ENCODE data around the gene ZNF862.

ZNF862 gene

DNA sequence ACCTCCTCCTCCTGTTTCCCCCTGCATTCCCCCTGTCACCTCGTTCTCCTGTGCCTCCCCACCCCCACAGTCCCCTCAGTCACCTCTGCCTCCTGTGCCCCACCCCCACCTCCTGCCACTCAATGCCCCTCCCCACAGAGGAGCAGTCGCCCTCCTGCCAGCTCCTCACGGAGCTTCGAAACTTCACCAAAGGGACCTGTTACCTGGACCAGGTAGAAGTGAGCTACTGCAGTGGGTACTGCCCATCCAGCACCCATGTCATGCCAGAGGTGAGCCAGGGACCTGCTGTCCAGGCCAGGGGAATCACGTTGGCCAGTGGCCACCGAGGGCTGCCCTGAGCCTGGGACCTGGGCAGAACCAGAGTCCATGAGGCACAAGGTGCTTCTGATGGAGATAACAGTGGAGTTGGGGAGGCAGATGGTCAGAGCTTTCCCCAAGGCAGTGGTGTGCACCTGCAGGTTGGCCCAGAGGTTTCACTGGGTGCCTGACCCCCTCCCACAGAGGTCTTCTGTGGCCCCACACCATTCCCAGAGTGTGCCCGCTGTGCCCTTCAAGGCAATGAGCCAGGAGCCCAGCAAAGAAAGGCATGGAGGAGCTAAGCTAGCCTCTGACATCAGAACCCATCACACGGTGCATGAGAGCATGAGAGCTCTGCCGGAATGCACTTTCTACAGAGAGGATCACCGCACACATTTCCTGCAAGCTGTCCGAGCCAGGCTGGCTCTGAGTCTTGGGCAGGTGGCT, 7.0 kb upstream of the ZNF862 start:
- H3K4me3 ChIP-seq (ENCODE audit: insufficient read depth, low read depth, low read length): no peak overlapping the region
- no peaks in the 10 kb centered on the region for H3K9me3 ChIP-seq (ENCODE audit: control insufficient read depth, low read length)
- no peaks in the 10 kb centered on the region for H3K36me3 ChIP-seq (ENCODE audit: control insufficient read depth, insufficient read depth, low read length)
- 50 to 59% methylated on average over 11 of the region's 11 CpGs for WGBS, 2 experiments
- peaks cover 6% of the 10 kb centered on the region for H3K4me1 ChIP-seq (ENCODE audit: control insufficient read depth, insufficient read depth, low read length)
- no peak overlapping the region for H3K27ac ChIP-seq (ENCODE audit: insufficient read depth, low read depth, low read length, poor library complexity, severe bottlenecking)
- H3K27me3 ChIP-seq (ENCODE audit: control insufficient read depth, insufficient read depth, low read length, poor library complexity, severe bottlenecking): peaks cover 11% of the 10 kb centered on the region

DNA sequence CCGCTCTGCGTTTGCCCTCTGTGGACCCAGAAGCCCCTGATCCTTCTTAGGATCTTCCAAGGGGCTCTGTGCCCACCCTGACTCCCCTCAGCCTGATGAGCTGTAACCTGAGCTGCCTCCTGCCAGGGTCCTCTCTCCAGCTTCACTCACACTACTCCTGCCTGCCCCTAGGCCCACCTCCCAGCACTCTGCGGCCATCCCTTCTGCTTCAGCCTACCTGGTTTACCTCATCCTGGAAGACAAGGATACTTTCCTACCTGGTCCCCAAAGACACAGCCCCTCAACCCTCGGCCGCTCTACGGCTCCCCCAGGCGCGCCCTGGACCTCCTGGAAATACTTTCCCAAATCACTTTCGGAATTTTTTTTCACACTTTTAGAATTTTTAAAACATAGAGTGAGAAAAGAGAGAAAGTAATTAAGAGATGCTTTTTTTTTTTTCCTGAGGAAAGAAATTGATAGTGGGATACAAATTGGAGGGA, 6.4 kb upstream of the ZNF862 start:
- 70 to 74% methylated on average over 8 of the region's 9 CpGs for WGBS, 2 experiments

DNA sequence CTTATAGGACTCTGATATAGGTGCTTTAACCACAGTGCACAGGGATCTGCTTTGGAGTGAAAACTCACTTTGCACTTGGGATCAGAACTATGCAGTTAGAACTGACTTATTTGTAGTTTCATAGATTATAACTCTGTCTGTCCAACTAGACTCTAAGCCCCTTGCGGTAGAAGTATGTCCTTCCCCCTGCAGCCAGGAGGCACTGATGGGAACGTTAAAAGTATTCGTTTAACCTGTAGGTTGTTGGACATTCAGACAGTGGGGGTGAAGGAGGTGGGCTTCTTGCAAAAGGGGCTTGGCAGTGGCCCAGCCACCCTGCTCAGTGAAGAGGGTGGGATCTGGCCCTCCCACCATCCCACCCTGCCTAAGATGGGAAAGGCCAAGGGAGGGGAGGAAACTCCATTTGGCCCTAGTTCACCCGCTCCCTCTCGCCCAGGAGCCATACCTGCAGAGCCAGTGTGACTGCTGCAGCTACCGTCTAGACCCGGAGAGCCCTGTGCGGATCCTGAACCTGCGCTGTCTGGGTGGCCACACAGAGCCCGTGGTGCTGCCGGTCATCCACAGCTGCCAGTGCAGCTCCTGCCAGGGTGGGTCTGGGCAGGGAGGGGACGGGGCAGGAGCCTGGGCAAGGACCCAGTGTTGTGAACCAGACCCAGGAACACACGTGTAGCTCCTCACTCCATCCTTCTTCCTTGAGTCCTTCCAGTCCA, 5.7 kb upstream of the ZNF862 start:
- Histone ChIP-seq H3K9me3 (ENCODE audit: control insufficient read depth, low read length) (no peaks in the 10 kb centered on the region), H3K27ac (ENCODE audit: insufficient read depth, low read depth, low read length, poor library complexity, severe bottlenecking) (no peak overlapping the region), H3K4me1 (ENCODE audit: control insufficient read depth, insufficient read depth, low read length) (peaks cover 6% of the 10 kb centered on the region), H3K4me3 (ENCODE audit: insufficient read depth, low read depth, low read length) (no peak overlapping the region), H3K36me3 (ENCODE audit: control insufficient read depth, insufficient read depth, low read length) (no peaks in the 10 kb centered on the region), H3K27me3 (ENCODE audit: control insufficient read depth, insufficient read depth, low read length, poor library complexity, severe bottlenecking) (peaks cover 19% of the 10 kb centered on the region)
- 87% methylated on average over 13 of the region's 13 CpGs for WGBS, 2 experiments

More for the DNA sequence above, 6.4 kb upstream of the ZNF862 start:
- H3K4me1 ChIP-seq (ENCODE audit: control insufficient read depth, insufficient read depth, low read length): peaks cover 6% of the 10 kb centered on the region
- no peaks in the 10 kb centered on the region for H3K36me3 ChIP-seq (ENCODE audit: control insufficient read depth, insufficient read depth, low read length)
- H3K27me3 ChIP-seq (ENCODE audit: control insufficient read depth, insufficient read depth, low read length, poor library complexity, severe bottlenecking): peaks cover 15% of the 10 kb centered on the region
- H3K9me3 ChIP-seq (ENCODE audit: control insufficient read depth, low read length): no peaks in the 10 kb centered on the region
- no peak overlapping the region for H3K27ac ChIP-seq (ENCODE audit: insufficient read depth, low read depth, low read length, poor library complexity, severe bottlenecking)
- no peak overlapping the region for H3K4me3 ChIP-seq (ENCODE audit: insufficient read depth, low read depth, low read length)

GRCh38 chr7:149833495-149834130, 4.6 kb upstream of the ZNF862 start:
- Histone ChIP-seq H3K27me3 (ENCODE audit: control insufficient read depth, insufficient read depth, low read length, poor library complexity, severe bottlenecking) (peaks cover 20% of the 10 kb centered on the region), H3K4me1 (ENCODE audit: control insufficient read depth, insufficient read depth, low read length) (peaks cover 6% of the 10 kb centered on the region), H3K9me3 (ENCODE audit: control insufficient read depth, low read length) (no peaks in the 10 kb centered on the region), H3K4me3 (ENCODE audit: insufficient read depth, low read depth, low read length) (no peak overlapping the region), H3K36me3 (ENCODE audit: control insufficient read depth, insufficient read depth, low read length) (no peaks in the 10 kb centered on the region), H3K27ac (ENCODE audit: insufficient read depth, low read depth, low read length, poor library complexity, severe bottlenecking) (no peak overlapping the region)
- WGBS, 2 experiments: 89 to 90% methylated on average over 12 of the region's 12 CpGs

- no peaks in the 10 kb centered on the region for H3K36me3 ChIP-seq (ENCODE audit: control insufficient read depth, insufficient read depth, low read length)
- H3K4me1 ChIP-seq (ENCODE audit: control insufficient read depth, insufficient read depth, low read length): peaks cover 6% of the 10 kb centered on the region
- H3K27me3 ChIP-seq (ENCODE audit: control insufficient read depth, insufficient read depth, low read length, poor library complexity, severe bottlenecking): peaks cover 29% of the 10 kb centered on the region
- 90% methylated on average over 8 of the region's 8 CpGs for WGBS, 2 experiments
- H3K4me3 ChIP-seq (ENCODE audit: insufficient read depth, low read depth, low read length): no peak overlapping the region
- H3K9me3 ChIP-seq (ENCODE audit: control insufficient read depth, low read length): no peaks in the 10 kb centered on the region
- H3K27ac ChIP-seq (ENCODE audit: insufficient read depth, low read depth, low read length, poor library complexity, severe bottlenecking): no peak overlapping the region
Measured at GRCh38 chr7:149834601-149835000, 3.6 kb upstream of the ZNF862 start.

GRCh38 chr7:149836434-149836833, 1.7 kb upstream of the ZNF862 start:
- Histone ChIP-seq H3K4me3 (ENCODE audit: insufficient read depth, low read depth, low read length) (no peak overlapping the region), H3K36me3 (ENCODE audit: control insufficient read depth, insufficient read depth, low read length) (no peaks in the 10 kb centered on the region)
- WGBS, 2 experiments: 64 to 93% methylated on average over 1 of the region's 1 CpG

GRCh38 chr7:149837564-149838223, 481 bp upstream of the ZNF862 start:
- no peak overlapping the region for H3K4me3 ChIP-seq (ENCODE audit: insufficient read depth, low read depth, low read length)
- H3K27me3 ChIP-seq (ENCODE audit: control insufficient read depth, insufficient read depth, low read length, poor library complexity, severe bottlenecking): peaks cover 34% of the 10 kb centered on the region
- no peaks in the 10 kb centered on the region for H3K36me3 ChIP-seq (ENCODE audit: control insufficient read depth, insufficient read depth, low read length)
- 29 to 33% methylated on average over 17 of the region's 17 CpGs for WGBS, 2 experiments
- no peaks in the 10 kb centered on the region for H3K4me1 ChIP-seq (ENCODE audit: control insufficient read depth, insufficient read depth, low read length)
- no peak overlapping the region for H3K27ac ChIP-seq (ENCODE audit: insufficient read depth, low read depth, low read length, poor library complexity, severe bottlenecking)
- H3K9me3 ChIP-seq (ENCODE audit: control insufficient read depth, low read length): no peaks in the 10 kb centered on the region

More at GRCh38 chr7:149836434-149836833, 1.7 kb upstream of the ZNF862 start:
- peaks cover 31% of the 10 kb centered on the region for H3K27me3 ChIP-seq (ENCODE audit: control insufficient read depth, insufficient read depth, low read length, poor library complexity, severe bottlenecking)
- H3K4me1 ChIP-seq (ENCODE audit: control insufficient read depth, insufficient read depth, low read length): peaks cover 3% of the 10 kb centered on the region
- no peaks in the 10 kb centered on the region for H3K9me3 ChIP-seq (ENCODE audit: control insufficient read depth, low read length)
- H3K27ac ChIP-seq (ENCODE audit: insufficient read depth, low read depth, low read length, poor library complexity, severe bottlenecking): no peak overlapping the region

GRCh38 chr7:149838992-149839408, 825 bp downstream of the ZNF862 start:
- Histone ChIP-seq H3K4me3 (ENCODE audit: insufficient read depth, low read depth, low read length) (peak overlapping the region; percentile 87), H3K4me1 (ENCODE audit: control insufficient read depth, insufficient read depth, low read length) (no peaks in the 10 kb centered on the region), H3K9me3 (ENCODE audit: control insufficient read depth, low read length) (no peaks in the 10 kb centered on the region), H3K27ac (ENCODE audit: insufficient read depth, low read depth, low read length, poor library complexity, severe bottlenecking) (no peak overlapping the region), H3K36me3 (ENCODE audit: control insufficient read depth, insufficient read depth, low read length) (no peaks in the 10 kb centered on the region), H3K27me3 (ENCODE audit: control insufficient read depth, insufficient read depth, low read length, poor library complexity, severe bottlenecking) (peaks cover 38% of the 10 kb centered on the region)
- 8 to 9% methylated on average over 6 of the region's 6 CpGs for WGBS, 2 experiments

DNA sequence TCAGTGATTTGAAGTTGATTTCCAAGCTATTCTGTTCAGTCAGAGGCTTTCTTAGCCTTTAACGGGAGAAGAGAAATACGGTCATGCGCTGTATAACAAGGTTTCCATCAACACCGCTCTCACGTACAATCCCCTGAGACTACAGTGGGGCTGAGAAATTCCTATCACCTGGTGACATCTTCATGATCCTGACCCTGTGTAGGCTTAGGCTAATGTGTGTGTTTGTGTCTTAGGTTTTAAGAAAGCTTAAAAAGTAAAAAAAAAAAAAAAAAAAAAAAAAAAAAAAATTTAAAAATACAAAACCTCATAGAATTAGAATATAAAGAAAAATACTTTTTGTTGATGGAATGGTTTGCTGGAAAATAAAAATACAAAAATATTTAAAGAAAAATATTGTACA, 1.8 kb downstream of the ZNF862 start:
- Histone ChIP-seq H3K27ac (ENCODE audit: insufficient read depth, low read depth, low read length, poor library complexity, severe bottlenecking) (no peak overlapping the region), H3K9me3 (ENCODE audit: control insufficient read depth, low read length) (no peaks in the 10 kb centered on the region), H3K4me1 (ENCODE audit: control insufficient read depth, insufficient read depth, low read length) (no peaks in the 10 kb centered on the region), H3K4me3 (ENCODE audit: insufficient read depth, low read depth, low read length) (no peak overlapping the region), H3K36me3 (ENCODE audit: control insufficient read depth, insufficient read depth, low read length) (no peaks in the 10 kb centered on the region), H3K27me3 (ENCODE audit: control insufficient read depth, insufficient read depth, low read length, poor library complexity, severe bottlenecking) (peaks cover 33% of the 10 kb centered on the region)
- whole genome bisulfite sequencing, 2 experiments: 95% methylated on average over 5 of the region's 5 CpGs

Measured in ectodermal cell (in vitro differentiated cells).